A673 (cell line): ENCODE measurements around the gene SLC6A12. TPM values are rescaled to one million over a fixed set of nuclear protein-coding genes. Genes with fewer than 3 reads are reported as not detected.

Experiments used
- BruUV-seq: library from RNA; stranded (reverse); fragments of 400-500 nt; replicated peaks from 2 replicates; lab custom pipeline; 2021; lab: Mats Ljungman, UMichigan
- CTCF ChIA-PET: fragments of 300-600 bp; sonication (Branson Sonifier 250); formaldehyde crosslinking; loops from one replicate; lab custom pipeline; 2022; ENCODE audit warnings: antibody characterized with exemption; lab: Charles Lee
- POLR2A ChIA-PET: fragments of 300-600 bp; sonication (Branson Sonifier 250); formaldehyde crosslinking; loops from one replicate; lab custom pipeline; 2022; ENCODE audit warnings: antibody characterized with exemption; ENCODE audit not compliant: low non-redundant PET; lab: Charles Lee
- DNase-seq: peaks from one replicate; pipeline ENCODE4 v3.0.0-alpha.2; 2015; ENCODE audit warnings: low spot score
- H3K27ac ChIP-seq: fragments of 200-600 bp; sonication (generic); 2 replicates; pipeline ENCODE4 v1.5.1; 2016; ENCODE audit warnings: mixed run types, low read depth, mild to moderate bottlenecking, mixed read lengths, antibody characterized with exemption, low read length; ENCODE audit not compliant: poor library complexity, severe bottlenecking
- H3K27me3 ChIP-seq: fragments of 200-600 bp; sonication (generic); replicated peaks from 2 replicates; pipeline ENCODE4 v1.6.1; 2017; ENCODE audit warnings: mixed run types, low read depth, mild to moderate bottlenecking, mixed read lengths, antibody characterized with exemption, low read length; ENCODE audit not compliant: insufficient read depth, poor library complexity
- H3K36me3 ChIP-seq: fragments of 200-600 bp; sonication (generic); 2 replicates; pipeline ENCODE4 v1.6.1; 2016; ENCODE audit warnings: mixed run types, mild to moderate bottlenecking, mixed read lengths, antibody characterized with exemption, low read length; ENCODE audit not compliant: insufficient read depth, poor library complexity, severe bottlenecking
- H3K4me1 ChIP-seq: fragments of 200-600 bp; sonication (generic); 2 replicates; pipeline ENCODE4 v1.6.1; 2017; ENCODE audit warnings: mixed run types, mild to moderate bottlenecking, mixed read lengths, antibody characterized with exemption, low read length; ENCODE audit not compliant: insufficient read depth, poor library complexity, severe bottlenecking
- H3K4me3 ChIP-seq: fragments of 200-600 bp; sonication (generic); 2 replicates; pipeline ENCODE4 v1.5.1; 2016; ENCODE audit warnings: low read depth, mixed run types, mild to moderate bottlenecking, mixed read lengths, low read length; ENCODE audit not compliant: poor library complexity, severe bottlenecking
- H3K9me3 ChIP-seq: fragments of 200-600 bp; sonication (generic); 2 replicates; pipeline ENCODE4 v1.6.1; 2016; ENCODE audit warnings: mixed run types, low read depth, mild to moderate bottlenecking, mixed read lengths, antibody characterized with exemption, low read length; ENCODE audit not compliant: poor library complexity, severe bottlenecking
- EZH2 ChIP-seq: fragments of 200-600 bp; sonication (generic); IDR thresholded peaks from 2 replicates; pipeline ENCODE4 v1.6.1; 2017; ENCODE audit warnings: borderline replicate concordance, low read depth, mild to moderate bottlenecking, mixed read lengths, antibody characterized with exemption, low read length; ENCODE audit not compliant: poor library complexity, severe bottlenecking
- intact Hi-C: fragments of 100-400 bp; cut with micrococcal nuclease; formaldehyde crosslinking; loops from one replicate; pipeline ENCODE4 v1.10.0; 2022; ENCODE audit not compliant: unreplicated experiment
- total RNA-seq: library from RNA; stranded (reverse); gene quantifications from 2 replicates; pipeline ENCODE4 v1.2.3, GENCODE V29; 2021
- TF ChIP-seq, protein P1 (sequence below): fragments of 300-800, 200-600 bp; sonication (generic); conservative IDR thresholded peaks from 2 replicates; pipeline ENCODE4 v1.5.1; 2017; ENCODE audit warnings: low read depth, mild to moderate bottlenecking, antibody characterized with exemption, low read length, moderate library complexity, mixed read lengths

The SLC6A12 gene
- total RNA-seq, 1 experiment from 2014 or later: not detected

DNA sequence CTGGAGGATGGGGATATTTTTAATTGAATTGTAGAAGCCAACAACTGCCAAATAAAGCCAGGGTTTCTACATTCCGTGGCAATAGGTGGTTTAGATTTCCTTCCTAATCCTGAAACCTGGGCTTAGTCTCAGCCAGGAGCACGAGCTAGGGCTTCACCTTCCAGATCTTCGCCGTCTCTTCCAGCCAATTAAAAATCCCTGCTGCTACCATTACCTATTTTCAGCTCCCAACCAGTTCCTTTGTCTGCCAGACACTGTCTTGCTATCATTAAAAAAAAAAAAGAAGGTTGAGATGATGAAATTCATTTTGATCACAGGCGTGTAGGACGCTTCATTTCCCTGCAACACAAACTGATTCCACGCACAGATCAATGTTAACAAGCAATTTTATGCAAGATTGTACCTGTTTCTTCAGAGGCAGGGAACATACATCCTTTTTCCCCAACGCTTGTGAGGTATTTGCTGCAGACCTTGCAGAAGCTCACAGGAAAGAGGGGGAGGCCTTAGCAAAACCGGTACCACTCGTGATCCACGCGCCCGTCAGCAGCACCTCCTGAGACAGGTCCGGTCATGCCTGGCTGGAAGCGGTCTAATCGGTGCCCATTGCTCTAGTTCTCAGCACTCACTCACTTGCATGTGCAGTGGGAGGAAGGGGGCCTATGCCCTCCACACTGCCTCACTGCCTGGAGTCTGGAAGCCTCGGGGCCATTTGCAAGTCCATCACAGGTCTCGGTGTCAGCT lies 65.1 kb downstream of the SLC6A12 start:
- ChIA-PET CTCF (no interaction called here), POLR2A (no interaction called here)
- no TSS peak for BruUV-seq
- DNase-seq: no peak
- intact Hi-C loops: no loop called here
- H3K4me1 ChIP-seq: no peaks in the 10 kb centered on the region
- no peaks in the 10 kb centered on the region for H3K27me3 ChIP-seq
- H3K9me3 ChIP-seq: no peaks in the 10 kb centered on the region
- H3K36me3 ChIP-seq: no peaks in the 10 kb centered on the region
- no peak overlapping the region for H3K27ac ChIP-seq
- H3K4me3 ChIP-seq: no peak overlapping the region
- TF ChIP-seq EZH2: no peak
- TF ChIP-seq, protein P1, sequence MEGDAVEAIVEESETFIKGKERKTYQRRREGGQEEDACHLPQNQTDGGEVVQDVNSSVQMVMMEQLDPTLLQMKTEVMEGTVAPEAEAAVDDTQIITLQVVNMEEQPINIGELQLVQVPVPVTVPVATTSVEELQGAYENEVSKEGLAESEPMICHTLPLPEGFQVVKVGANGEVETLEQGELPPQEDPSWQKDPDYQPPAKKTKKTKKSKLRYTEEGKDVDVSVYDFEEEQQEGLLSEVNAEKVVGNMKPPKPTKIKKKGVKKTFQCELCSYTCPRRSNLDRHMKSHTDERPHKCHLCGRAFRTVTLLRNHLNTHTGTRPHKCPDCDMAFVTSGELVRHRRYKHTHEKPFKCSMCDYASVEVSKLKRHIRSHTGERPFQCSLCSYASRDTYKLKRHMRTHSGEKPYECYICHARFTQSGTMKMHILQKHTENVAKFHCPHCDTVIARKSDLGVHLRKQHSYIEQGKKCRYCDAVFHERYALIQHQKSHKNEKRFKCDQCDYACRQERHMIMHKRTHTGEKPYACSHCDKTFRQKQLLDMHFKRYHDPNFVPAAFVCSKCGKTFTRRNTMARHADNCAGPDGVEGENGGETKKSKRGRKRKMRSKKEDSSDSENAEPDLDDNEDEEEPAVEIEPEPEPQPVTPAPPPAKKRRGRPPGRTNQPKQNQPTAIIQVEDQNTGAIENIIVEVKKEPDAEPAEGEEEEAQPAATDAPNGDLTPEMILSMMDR: no peak

DNA sequence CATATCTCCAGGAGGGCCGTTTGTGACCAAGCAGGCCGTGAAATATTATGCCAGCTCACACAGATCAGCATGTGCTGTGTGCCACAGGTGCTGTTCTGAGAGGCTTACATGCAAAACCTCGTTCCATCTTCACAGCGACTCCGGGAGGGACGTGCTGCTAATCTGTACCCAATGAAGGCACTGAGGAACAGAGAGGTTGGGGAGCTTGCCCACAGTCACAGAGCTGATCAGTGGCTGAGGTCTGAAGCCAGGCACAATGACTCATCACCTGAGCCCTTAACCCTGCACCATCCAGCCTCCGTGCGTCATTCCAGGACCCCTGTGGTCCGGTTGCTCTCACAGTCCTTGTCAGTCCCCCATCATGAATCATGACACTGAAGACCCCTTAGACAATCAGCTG lies 66.7 kb downstream of the SLC6A12 start:
- Histone ChIP-seq H3K36me3 (no peaks in the 10 kb centered on the region), H3K27me3 (no peaks in the 10 kb centered on the region), H3K4me3 (no peak overlapping the region), H3K4me1 (no peaks in the 10 kb centered on the region), H3K27ac (no peak overlapping the region), H3K9me3 (no peaks in the 10 kb centered on the region)
- ChIA-PET CTCF (no interaction called here), POLR2A (no interaction called here)
- TF ChIP-seq, protein P1: no peak
- TF ChIP-seq EZH2: no peak
- no TSS peak for BruUV-seq
- intact Hi-C loops: no loop called here
- no peak for DNase-seq

DNA sequence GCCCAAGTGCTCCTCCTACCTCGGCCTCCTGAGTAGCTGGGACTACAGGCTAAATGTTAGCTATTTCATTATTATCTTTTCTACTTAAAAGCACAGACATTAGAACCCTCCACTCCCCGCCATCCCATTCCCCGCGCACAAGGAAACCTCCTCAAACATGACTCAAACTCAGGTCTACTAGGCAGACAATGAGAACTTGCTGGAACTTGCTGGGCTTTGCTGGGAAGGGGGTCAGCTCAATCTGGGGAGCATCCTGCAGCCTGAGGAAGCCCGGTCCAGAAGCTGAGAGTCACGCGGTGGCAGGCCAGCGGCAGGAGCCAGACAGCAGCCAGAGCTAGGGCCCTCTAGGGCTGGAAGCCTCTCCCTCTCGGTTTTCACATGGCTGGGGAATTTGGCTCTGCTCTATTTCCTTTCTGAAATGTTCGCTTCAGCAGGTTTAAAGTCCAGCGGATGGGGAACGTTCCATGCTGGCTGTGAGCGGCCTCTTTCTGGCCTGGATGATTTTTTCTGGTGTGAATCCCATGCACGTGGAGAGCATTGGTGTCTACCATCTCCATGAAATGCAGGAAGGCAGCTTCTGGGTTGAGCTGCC lies 68.5 kb downstream of the SLC6A12 start:
- Histone ChIP-seq H3K4me1 (no peaks in the 10 kb centered on the region), H3K27me3 (peaks cover 7% of the 10 kb centered on the region), H3K27ac (no peak overlapping the region), H3K4me3 (no peak overlapping the region), H3K9me3 (no peaks in the 10 kb centered on the region), H3K36me3 (no peaks in the 10 kb centered on the region)
- ChIA-PET POLR2A (no interaction called here), CTCF (no interaction called here)
- no TSS peak for BruUV-seq
- no peak for DNase-seq
- intact Hi-C loops: no loop called here
- TF ChIP-seq, protein P1: no peak
- TF ChIP-seq EZH2: no peak
